ENCODE results near the gene ERN1.
"Not testable (repeated sequence)": the region's sequence is repeated elsewhere in the genome, so short reads cannot be mapped to it uniquely, and the experiment has no call there.

ERN1 gene

GRCh38 chr17:64022611-64023063, 107.3 kb downstream of the ERN1 start:
- no peaks in the 10 kb centered on the region for H3K4me1 ChIP-seq (ENCODE audit: control insufficient read depth, insufficient read depth, low read length)
- no peaks in the 10 kb centered on the region for H3K9me3 ChIP-seq (ENCODE audit: control insufficient read depth in 2 of 2, low read length in 2 of 2)
- H3K4me3 ChIP-seq (ENCODE audit: low read length in 2 of 2), result no peak overlapping the region
- peaks cover 4% of the 10 kb centered on the region in 2 donors for H3K27me3 ChIP-seq (ENCODE audit: control insufficient read depth in 1 of 2, insufficient read depth in 2 of 2, low read length in 2 of 2)
- no peak overlapping the region for H3K9ac ChIP-seq (ENCODE audit: low read length in 2 of 2)
- H3K36me3 ChIP-seq (ENCODE audit: control insufficient read depth in 2 of 2, insufficient read depth in 2 of 2, low read length in 2 of 2), result no peaks in the 10 kb centered on the region
- H3K27ac ChIP-seq (ENCODE audit: low read length), result no peak overlapping the region

- Histone ChIP-seq H3K4me1 (ENCODE audit: control insufficient read depth, insufficient read depth, low read length) (no peaks in the 10 kb centered on the region), H3K36me3 (ENCODE audit: control insufficient read depth in 2 of 2, insufficient read depth in 2 of 2, low read length in 2 of 2) (no peaks in the 10 kb centered on the region), H3K27ac (ENCODE audit: low read length) (peak within 1 kb of the TSS; percentile 46), H3K9me3 (ENCODE audit: control insufficient read depth in 2 of 2, low read length in 2 of 2) (no peaks in the 10 kb centered on the region), H3K9ac (ENCODE audit: low read length in 2 of 2) (peak within 1 kb of the TSS; percentile 47 to 50), H3K27me3 (ENCODE audit: control insufficient read depth in 1 of 2, insufficient read depth in 2 of 2, low read length in 2 of 2) (peaks cover 0 to 2% of the 10 kb centered on the region in 2 donors), H3K4me3 (ENCODE audit: low read length in 2 of 2) (peak within 1 kb of the TSS; percentile 36 to 70)
Observed at GRCh38 chr17:64020056-64020766, 109.7 kb downstream of the ERN1 start, which contains the start of gene ICAM2. Gene ICAM2 (minus strand): TSS chr17:64020633. CDS start chr17:64006691, 13,942 bp downstream.

- H3K4me3 ChIP-seq (ENCODE audit: low read length in 2 of 2); H3K27ac ChIP-seq (ENCODE audit: low read length); H3K9ac ChIP-seq (ENCODE audit: low read length in 2 of 2); H3K36me3 ChIP-seq (ENCODE audit: control insufficient read depth in 2 of 2, insufficient read depth in 2 of 2, low read length in 2 of 2); H3K4me1 ChIP-seq (ENCODE audit: control insufficient read depth, insufficient read depth, low read length); H3K27me3 ChIP-seq (ENCODE audit: control insufficient read depth in 1 of 2, insufficient read depth in 2 of 2, low read length in 2 of 2); H3K9me3 ChIP-seq (ENCODE audit: control insufficient read depth in 2 of 2, low read length in 2 of 2): not testable (repeated sequence)
Observed at GRCh38 chr17:64019551-64019961, 110.4 kb downstream of the ERN1 start.

GRCh38 chr17:64017381-64017980, 112.5 kb downstream of the ERN1 start:
- Histone ChIP-seq H3K27ac (ENCODE audit: low read length) (no peak overlapping the region), H3K4me3 (ENCODE audit: low read length in 2 of 2) (no peak overlapping the region), H3K27me3 (ENCODE audit: control insufficient read depth in 1 of 2, insufficient read depth in 2 of 2, low read length in 2 of 2) (peaks cover 0 to 2% of the 10 kb centered on the region in 2 donors), H3K9me3 (ENCODE audit: control insufficient read depth in 2 of 2, low read length in 2 of 2) (no peaks in the 10 kb centered on the region), H3K9ac (ENCODE audit: low read length in 2 of 2) (no peak overlapping the region), H3K4me1 (ENCODE audit: control insufficient read depth, insufficient read depth, low read length) (no peaks in the 10 kb centered on the region), H3K36me3 (ENCODE audit: control insufficient read depth in 2 of 2, insufficient read depth in 2 of 2, low read length in 2 of 2) (no peaks in the 10 kb centered on the region)

- H3K9ac ChIP-seq (ENCODE audit: low read length in 2 of 2), result no peak overlapping the region
- no peak overlapping the region for H3K27ac ChIP-seq (ENCODE audit: low read length)
- peaks cover 0 to 2% of the 10 kb centered on the region in 2 donors for H3K27me3 ChIP-seq (ENCODE audit: control insufficient read depth in 1 of 2, insufficient read depth in 2 of 2, low read length in 2 of 2)
- no peak overlapping the region for H3K4me3 ChIP-seq (ENCODE audit: low read length in 2 of 2)
- H3K4me1 ChIP-seq (ENCODE audit: control insufficient read depth, insufficient read depth, low read length), result no peaks in the 10 kb centered on the region
- H3K9me3 ChIP-seq (ENCODE audit: control insufficient read depth in 2 of 2, low read length in 2 of 2), result no peaks in the 10 kb centered on the region
- no peaks in the 10 kb centered on the region for H3K36me3 ChIP-seq (ENCODE audit: control insufficient read depth in 2 of 2, insufficient read depth in 2 of 2, low read length in 2 of 2)
Observed at GRCh38 chr17:64016974-64017373, 113.0 kb downstream of the ERN1 start.

GRCh38 chr17:64016231-64016784, 113.6 kb downstream of the ERN1 start:
- H3K4me3 ChIP-seq (ENCODE audit: low read length in 2 of 2), result no peak overlapping the region
- no peak overlapping the region for H3K27ac ChIP-seq (ENCODE audit: low read length)

GRCh38 chr17:64015447-64015846, 114.5 kb downstream of the ERN1 start:
- Histone ChIP-seq H3K27me3 (ENCODE audit: control insufficient read depth in 1 of 2, insufficient read depth in 2 of 2, low read length in 2 of 2) (peaks cover 0 to 2% of the 10 kb centered on the region in 2 donors), H3K36me3 (ENCODE audit: control insufficient read depth in 2 of 2, insufficient read depth in 2 of 2, low read length in 2 of 2) (no peaks in the 10 kb centered on the region), H3K27ac (ENCODE audit: low read length) (no peak overlapping the region), H3K9ac (ENCODE audit: low read length in 2 of 2) (no peak overlapping the region), H3K4me1 (ENCODE audit: control insufficient read depth, insufficient read depth, low read length) (no peaks in the 10 kb centered on the region), H3K9me3 (ENCODE audit: control insufficient read depth in 2 of 2, low read length in 2 of 2) (no peaks in the 10 kb centered on the region), H3K4me3 (ENCODE audit: low read length in 2 of 2) (no peak overlapping the region)

More at GRCh38 chr17:64016231-64016784, 113.6 kb downstream of the ERN1 start:
- H3K9ac ChIP-seq (ENCODE audit: low read length in 2 of 2), result no peak overlapping the region
- peaks cover 0 to 2% of the 10 kb centered on the region in 2 donors for H3K27me3 ChIP-seq (ENCODE audit: control insufficient read depth in 1 of 2, insufficient read depth in 2 of 2, low read length in 2 of 2)
- no peaks in the 10 kb centered on the region for H3K36me3 ChIP-seq (ENCODE audit: control insufficient read depth in 2 of 2, insufficient read depth in 2 of 2, low read length in 2 of 2)
- no peaks in the 10 kb centered on the region for H3K9me3 ChIP-seq (ENCODE audit: control insufficient read depth in 2 of 2, low read length in 2 of 2)
- no peaks in the 10 kb centered on the region for H3K4me1 ChIP-seq (ENCODE audit: control insufficient read depth, insufficient read depth, low read length)

GRCh38 chr17:64009571-64010402, 120.2 kb downstream of the ERN1 start:
- no peaks in the 10 kb centered on the region for H3K36me3 ChIP-seq (ENCODE audit: control insufficient read depth in 2 of 2, insufficient read depth in 2 of 2, low read length in 2 of 2)
- peaks cover 1 to 2% of the 10 kb centered on the region in 2 donors for H3K27me3 ChIP-seq (ENCODE audit: control insufficient read depth in 1 of 2, insufficient read depth in 2 of 2, low read length in 2 of 2)
- H3K27ac ChIP-seq (ENCODE audit: low read length), result no peak overlapping the region
- no peak overlapping the region for H3K4me3 ChIP-seq (ENCODE audit: low read length in 2 of 2)
- H3K4me1 ChIP-seq (ENCODE audit: control insufficient read depth, insufficient read depth, low read length), result peaks cover 9% of the 10 kb centered on the region
- H3K9me3 ChIP-seq (ENCODE audit: control insufficient read depth in 2 of 2, low read length in 2 of 2), result no peaks in the 10 kb centered on the region
- H3K9ac ChIP-seq (ENCODE audit: low read length in 2 of 2), result no peak overlapping the region

GRCh38 chr17:64008830-64009229, 121.1 kb downstream of the ERN1 start:
- no peak overlapping the region for H3K4me3 ChIP-seq (ENCODE audit: low read length in 2 of 2)
- H3K4me1 ChIP-seq (ENCODE audit: control insufficient read depth, insufficient read depth, low read length), result peaks cover 9% of the 10 kb centered on the region
- H3K36me3 ChIP-seq (ENCODE audit: control insufficient read depth in 2 of 2, insufficient read depth in 2 of 2, low read length in 2 of 2), result no peaks in the 10 kb centered on the region
- H3K27ac ChIP-seq (ENCODE audit: low read length), result no peak overlapping the region
- no peaks in the 10 kb centered on the region for H3K9me3 ChIP-seq (ENCODE audit: control insufficient read depth in 2 of 2, low read length in 2 of 2)
- H3K9ac ChIP-seq (ENCODE audit: low read length in 2 of 2), result no peak overlapping the region
- peaks cover 2 to 3% of the 10 kb centered on the region in 2 donors for H3K27me3 ChIP-seq (ENCODE audit: control insufficient read depth in 1 of 2, insufficient read depth in 2 of 2, low read length in 2 of 2)

GRCh38 chr17:64008346-64008745, 121.6 kb downstream of the ERN1 start:
- H3K9me3 ChIP-seq (ENCODE audit: control insufficient read depth in 2 of 2, low read length in 2 of 2), result no peaks in the 10 kb centered on the region
- H3K36me3 ChIP-seq (ENCODE audit: control insufficient read depth in 2 of 2, insufficient read depth in 2 of 2, low read length in 2 of 2), result no peaks in the 10 kb centered on the region
- no peak overlapping the region for H3K4me3 ChIP-seq (ENCODE audit: low read length in 2 of 2)
- H3K27ac ChIP-seq (ENCODE audit: low read length), result no peak overlapping the region
- H3K9ac ChIP-seq (ENCODE audit: low read length in 2 of 2), result no peak overlapping the region
- H3K27me3 ChIP-seq (ENCODE audit: control insufficient read depth in 1 of 2, insufficient read depth in 2 of 2, low read length in 2 of 2), result peaks cover 2 to 3% of the 10 kb centered on the region in 2 donors
- H3K4me1 ChIP-seq (ENCODE audit: control insufficient read depth, insufficient read depth, low read length), result peaks cover 9% of the 10 kb centered on the region

Data from stomach smooth muscle (tissue), 2 donors.